ENCODE results near the gene GBGT1. TPM values are rescaled to one million over a fixed set of nuclear protein-coding genes. Genes with fewer than 3 reads are reported as not detected.

The GBGT1 gene
- total and polyA plus RNA-seq, 2 experiments from 2014 or later, result 4.0 to 10.1 TPM

DNA sequence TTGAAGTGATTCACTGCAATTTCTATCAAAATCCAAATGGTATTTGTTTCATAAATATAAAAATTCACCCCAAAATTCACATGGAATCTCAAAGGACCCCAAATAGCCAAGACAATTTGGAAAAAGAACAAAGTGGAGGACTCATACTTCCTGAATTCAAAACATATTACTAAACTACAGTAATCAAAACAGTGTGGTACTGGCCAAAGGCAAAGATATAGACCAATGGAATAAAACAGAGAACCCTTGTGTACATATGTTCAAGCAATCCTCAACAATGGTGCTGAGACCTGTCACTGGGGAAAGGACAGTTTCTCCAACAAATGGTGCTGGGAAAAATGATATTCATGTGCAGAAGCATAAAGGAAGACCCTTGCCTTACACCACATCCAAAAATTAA is 31.3 kb upstream of the GBGT1 start:
- H2AFZ ChIP-seq, result no peak overlapping the region
- TF ChIP-seq EZH2 (IDR thresholded peaks at IDR 0.05; ENCODE audit: borderline replicate concordance), result no peak
- TF ChIP-seq EZH2phosphoT487 (IDR thresholded peaks at IDR 0.05; ENCODE audit: low read depth, severe bottlenecking, unreplicated experiment), result no peak
- TF ChIP-seq, protein P1, sequence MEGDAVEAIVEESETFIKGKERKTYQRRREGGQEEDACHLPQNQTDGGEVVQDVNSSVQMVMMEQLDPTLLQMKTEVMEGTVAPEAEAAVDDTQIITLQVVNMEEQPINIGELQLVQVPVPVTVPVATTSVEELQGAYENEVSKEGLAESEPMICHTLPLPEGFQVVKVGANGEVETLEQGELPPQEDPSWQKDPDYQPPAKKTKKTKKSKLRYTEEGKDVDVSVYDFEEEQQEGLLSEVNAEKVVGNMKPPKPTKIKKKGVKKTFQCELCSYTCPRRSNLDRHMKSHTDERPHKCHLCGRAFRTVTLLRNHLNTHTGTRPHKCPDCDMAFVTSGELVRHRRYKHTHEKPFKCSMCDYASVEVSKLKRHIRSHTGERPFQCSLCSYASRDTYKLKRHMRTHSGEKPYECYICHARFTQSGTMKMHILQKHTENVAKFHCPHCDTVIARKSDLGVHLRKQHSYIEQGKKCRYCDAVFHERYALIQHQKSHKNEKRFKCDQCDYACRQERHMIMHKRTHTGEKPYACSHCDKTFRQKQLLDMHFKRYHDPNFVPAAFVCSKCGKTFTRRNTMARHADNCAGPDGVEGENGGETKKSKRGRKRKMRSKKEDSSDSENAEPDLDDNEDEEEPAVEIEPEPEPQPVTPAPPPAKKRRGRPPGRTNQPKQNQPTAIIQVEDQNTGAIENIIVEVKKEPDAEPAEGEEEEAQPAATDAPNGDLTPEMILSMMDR (IDR thresholded peaks at IDR 0.05; ENCODE audit: poor library complexity), result no peak
- no peak for DNase-seq (ENCODE audit: low spot score)
- H3K27me3 ChIP-seq, result no peaks in the 10 kb centered on the region
- no peaks in the 10 kb centered on the region for H3K9me2 ChIP-seq (replicated peaks; ENCODE audit: insufficient read depth)
- H3K4me1 ChIP-seq (ENCODE audit: insufficient read depth), result no peaks in the 10 kb centered on the region
- no peaks in the 10 kb centered on the region for H3K36me3 ChIP-seq (replicated peaks; ENCODE audit: insufficient read depth, low read depth)
- no peaks in the 10 kb centered on the region for H3K9me3 ChIP-seq (ENCODE audit: low read depth)
- H3K4me3 ChIP-seq, result no peak overlapping the region
- H3K4me2 ChIP-seq, result no peak overlapping the region
- H3K27ac ChIP-seq, result no peak overlapping the region
- H4K20me1 ChIP-seq (ENCODE audit: insufficient read depth, poor library complexity, severe bottlenecking), result no peaks in the 10 kb centered on the region
- no peaks in the 10 kb centered on the region for H3K79me2 ChIP-seq

DNA sequence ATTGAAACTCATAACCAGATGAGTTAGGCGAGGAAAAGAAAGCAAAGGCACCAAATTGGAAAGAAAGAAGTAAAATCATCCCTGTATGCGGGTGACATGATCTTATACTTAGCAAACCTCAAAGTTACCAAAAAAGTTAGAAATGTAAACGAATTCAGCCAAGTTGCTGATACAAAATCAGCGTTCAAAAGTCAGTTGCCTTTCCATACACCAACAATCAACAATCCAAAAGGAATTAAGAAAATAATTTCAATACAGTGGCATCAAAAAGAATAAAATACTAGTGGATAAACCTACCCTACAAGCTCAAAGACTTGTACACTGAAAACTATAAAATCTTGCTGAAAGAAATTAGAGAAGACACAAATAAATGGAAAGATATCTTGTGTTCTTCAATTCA is 30.9 kb upstream of the GBGT1 start:
- Histone ChIP-seq H3K4me2 (no peak overlapping the region), H3K27me3 (no peaks in the 10 kb centered on the region), H2AFZ (no peak overlapping the region), H3K79me2 (no peaks in the 10 kb centered on the region), H3K9me3 (ENCODE audit: low read depth) (no peaks in the 10 kb centered on the region), H3K4me3 (no peak overlapping the region), H3K27ac (no peak overlapping the region), H3K9me2 (replicated peaks; ENCODE audit: insufficient read depth) (no peaks in the 10 kb centered on the region), H3K4me1 (ENCODE audit: insufficient read depth) (no peaks in the 10 kb centered on the region), H3K36me3 (replicated peaks; ENCODE audit: insufficient read depth, low read depth) (no peaks in the 10 kb centered on the region), H4K20me1 (ENCODE audit: insufficient read depth, poor library complexity, severe bottlenecking) (no peaks in the 10 kb centered on the region)
- TF ChIP-seq EZH2phosphoT487 (IDR thresholded peaks at IDR 0.05; ENCODE audit: low read depth, severe bottlenecking, unreplicated experiment) (no peak), EZH2 (IDR thresholded peaks at IDR 0.05; ENCODE audit: borderline replicate concordance) (no peak)
- TF ChIP-seq, protein P1 (IDR thresholded peaks at IDR 0.05; ENCODE audit: poor library complexity), result no peak
- no peak for DNase-seq (ENCODE audit: low spot score)
- 84% methylated on average over 4 of the region's 4 CpGs for WGBS (ENCODE audit: low lambda C conversion rate, missing lambda C conversion rate)

- Histone ChIP-seq H4K20me1 (ENCODE audit: insufficient read depth, poor library complexity, severe bottlenecking) (no peaks in the 10 kb centered on the region), H3K27me3 (no peaks in the 10 kb centered on the region), H3K36me3 (replicated peaks; ENCODE audit: insufficient read depth, low read depth) (no peaks in the 10 kb centered on the region), H3K79me2 (no peaks in the 10 kb centered on the region), H3K4me2 (no peak overlapping the region), H3K4me1 (ENCODE audit: insufficient read depth) (no peaks in the 10 kb centered on the region), H3K27ac (no peak overlapping the region), H3K9me2 (replicated peaks; ENCODE audit: insufficient read depth) (no peaks in the 10 kb centered on the region), H3K9me3 (ENCODE audit: low read depth) (no peaks in the 10 kb centered on the region), H2AFZ (no peak overlapping the region), H3K4me3 (no peak overlapping the region)
- TF ChIP-seq, protein P1 (IDR thresholded peaks at IDR 0.05; ENCODE audit: poor library complexity), result no peak
- TF ChIP-seq EZH2phosphoT487 (IDR thresholded peaks at IDR 0.05; ENCODE audit: low read depth, severe bottlenecking, unreplicated experiment) (no peak), EZH2 (IDR thresholded peaks at IDR 0.05; ENCODE audit: borderline replicate concordance) (no peak)
- 57% methylated on average over 7 of the region's 7 CpGs for WGBS (ENCODE audit: low lambda C conversion rate, missing lambda C conversion rate)
- DNase-seq (ENCODE audit: low spot score), result no peak
Measured at GRCh38 chr9:133191989-133192388, 28.3 kb upstream of the GBGT1 start.

GRCh38 chr9:133189826-133190225 is 26.1 kb upstream of the GBGT1 start:
- no peaks in the 10 kb centered on the region for H3K36me3 ChIP-seq (replicated peaks; ENCODE audit: insufficient read depth, low read depth)
- no peak overlapping the region for H3K4me2 ChIP-seq
- H3K79me2 ChIP-seq, result no peaks in the 10 kb centered on the region
- H3K9me2 ChIP-seq (replicated peaks; ENCODE audit: insufficient read depth), result no peaks in the 10 kb centered on the region
- no peak overlapping the region for H3K27ac ChIP-seq
- TF ChIP-seq EZH2 (IDR thresholded peaks at IDR 0.05; ENCODE audit: borderline replicate concordance) (no peak), EZH2phosphoT487 (IDR thresholded peaks at IDR 0.05; ENCODE audit: low read depth, severe bottlenecking, unreplicated experiment) (no peak)
- TF ChIP-seq, protein P1 (IDR thresholded peaks at IDR 0.05; ENCODE audit: poor library complexity), result no peak
- H3K9me3 ChIP-seq (ENCODE audit: low read depth), result no peaks in the 10 kb centered on the region
- DNase-seq (ENCODE audit: low spot score), result no peak
- no peak overlapping the region for H2AFZ ChIP-seq
- 97% methylated on average over 8 of the region's 8 CpGs for WGBS (ENCODE audit: low lambda C conversion rate, missing lambda C conversion rate)
- H3K27me3 ChIP-seq, result no peaks in the 10 kb centered on the region
- no peak overlapping the region for H3K4me3 ChIP-seq
- no peaks in the 10 kb centered on the region for H4K20me1 ChIP-seq (ENCODE audit: insufficient read depth, poor library complexity, severe bottlenecking)
- no peaks in the 10 kb centered on the region for H3K4me1 ChIP-seq (ENCODE audit: insufficient read depth)

Data from hepatocyte (in vitro differentiated cells).